GM21717 (cell line): ENCODE measurements around the gene DSCAML1.
"Not testable (repeated sequence)": the region's sequence is repeated elsewhere in the genome, so short reads cannot be mapped to it uniquely, and the experiment has no call there.

Experiments used
- ATAC-seq: cut with Tn5 transposase; IDR thresholded peaks from one replicate; pipeline ENCODE4 v1.9.1; 2021; ENCODE audit warnings: mild to moderate bottlenecking, moderate library complexity; ENCODE audit not compliant: unreplicated experiment

DSCAML1 gene

GRCh38 chr11:117398618-117399017 is 398.4 kb downstream of the DSCAML1 start:
- ATAC-seq = not testable (repeated sequence)

DNA sequence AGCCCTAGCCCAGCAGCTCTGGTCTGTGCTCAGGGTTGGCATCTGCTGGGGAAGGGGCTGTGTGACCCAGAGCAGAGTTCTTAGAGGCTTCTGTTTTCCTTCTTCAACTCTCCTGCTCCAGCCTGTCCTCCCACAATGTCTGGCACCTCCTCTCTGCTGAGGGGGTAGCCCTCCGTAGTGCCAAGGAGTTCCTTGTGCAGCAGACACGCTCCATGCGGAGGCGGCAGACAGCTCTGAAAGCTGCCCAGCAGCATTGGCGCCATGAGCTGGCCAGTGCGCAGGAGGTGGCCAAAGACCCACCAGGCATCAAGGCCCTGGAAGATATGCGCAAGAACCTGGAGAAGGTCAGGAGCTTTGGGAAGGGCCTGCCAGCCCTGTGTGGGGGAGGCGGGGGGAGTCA is 400.0 kb downstream of the DSCAML1 start:
- ATAC-seq = no peak

GRCh38 chr11:117395476-117395875 is 401.5 kb downstream of the DSCAML1 start:
- ATAC-seq = no peak

- no peak for ATAC-seq
Observed at GRCh38 chr11:117394221-117394925, 402.6 kb downstream of the DSCAML1 start.

- no peak for ATAC-seq
Observed at GRCh38 chr11:117392979-117393378, 404.0 kb downstream of the DSCAML1 start.

DNA sequence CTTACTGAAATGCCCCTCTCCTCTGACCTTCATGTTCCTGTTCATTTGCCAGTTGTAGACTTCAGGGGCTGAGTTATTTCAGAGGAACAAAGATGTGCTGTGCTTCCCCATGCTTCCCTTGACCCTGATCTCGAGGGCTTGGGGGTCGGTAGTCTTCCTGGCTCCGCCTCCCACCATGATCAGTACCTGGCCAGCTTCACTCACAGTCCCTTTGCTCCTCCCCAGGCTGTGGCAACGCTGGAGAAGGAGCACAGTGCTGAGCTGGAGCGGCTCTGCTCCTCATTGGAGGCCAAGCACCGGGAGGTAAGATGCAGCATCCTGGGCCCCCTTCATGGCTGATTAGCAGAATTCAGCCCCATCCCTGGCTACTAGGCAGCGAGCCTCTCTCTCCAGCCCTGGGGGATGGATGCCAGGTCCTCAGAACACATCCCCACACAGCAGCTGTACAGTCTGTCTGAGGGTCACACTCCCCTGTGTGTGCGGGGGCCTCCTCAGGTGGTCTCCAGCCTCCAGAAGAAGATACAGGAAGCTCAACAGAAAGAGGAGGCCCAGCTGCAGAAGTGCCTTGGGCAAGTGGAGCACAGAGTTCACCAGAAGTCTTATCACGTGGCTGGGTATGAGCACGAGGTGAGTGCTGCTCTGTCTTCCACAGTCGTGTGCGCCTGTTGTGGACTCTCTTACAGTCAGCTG is 404.9 kb downstream of the DSCAML1 start:
- ATAC-seq = no peak

GRCh38 chr11:117391181-117391580 is 405.8 kb downstream of the DSCAML1 start:
- no peak for ATAC-seq

DNA sequence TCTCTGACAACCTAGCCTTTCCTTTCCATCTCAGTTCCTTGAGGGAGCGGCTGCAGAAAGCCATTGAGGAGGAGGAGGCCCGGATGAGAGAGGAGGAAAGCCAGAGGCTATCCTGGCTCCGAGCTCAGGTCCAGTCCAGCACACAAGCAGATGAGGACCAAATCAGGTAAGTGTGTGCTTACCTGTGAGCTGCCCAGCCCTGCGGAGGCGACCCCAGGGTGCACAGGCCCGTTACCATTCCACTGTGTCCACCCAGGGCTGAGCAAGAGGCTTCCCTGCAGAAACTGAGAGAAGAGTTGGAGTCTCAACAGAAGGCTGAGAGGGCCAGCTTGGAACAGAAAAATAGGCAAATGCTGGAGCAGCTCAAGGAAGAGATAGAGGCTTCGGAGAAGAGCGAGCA is 406.3 kb downstream of the DSCAML1 start:
- no peak for ATAC-seq

DNA sequence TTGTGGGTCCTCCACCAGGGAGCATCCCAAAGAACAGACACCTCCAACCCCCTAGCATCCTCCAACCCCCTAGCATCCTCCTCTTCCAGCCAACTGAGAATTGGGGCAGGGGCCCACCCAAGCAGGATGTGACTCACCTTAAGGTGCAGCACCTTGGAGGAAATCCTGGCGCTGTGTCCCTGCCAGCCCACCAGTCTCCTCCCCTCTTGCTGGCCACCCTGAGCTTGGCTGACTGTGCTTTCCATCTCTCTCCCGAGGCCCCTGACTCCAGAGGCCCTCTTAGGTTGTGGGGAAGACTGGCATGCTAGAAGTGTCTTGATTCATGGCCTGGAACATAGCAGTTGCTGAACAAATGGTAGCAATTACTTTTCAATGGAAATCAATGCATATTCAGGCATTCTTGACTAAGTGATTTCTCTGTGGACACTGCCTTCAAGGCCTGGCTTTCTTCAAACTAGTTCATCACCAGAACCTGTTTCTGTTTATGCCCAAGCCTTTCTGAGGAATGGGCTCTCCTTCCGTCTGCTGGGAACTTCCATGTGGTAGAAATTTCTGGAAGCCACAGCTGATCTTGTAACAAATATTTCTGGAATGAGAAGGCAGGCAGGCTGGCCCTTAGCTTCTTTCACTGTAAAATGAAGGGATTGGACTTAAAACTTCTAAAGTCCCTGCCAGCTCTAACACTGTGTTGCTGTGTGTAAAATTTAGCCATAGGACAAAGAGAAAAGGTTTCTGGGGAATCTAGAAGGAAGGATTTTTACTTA is 408.8 kb downstream of the DSCAML1 start:
- ATAC-seq = no peak

DNA sequence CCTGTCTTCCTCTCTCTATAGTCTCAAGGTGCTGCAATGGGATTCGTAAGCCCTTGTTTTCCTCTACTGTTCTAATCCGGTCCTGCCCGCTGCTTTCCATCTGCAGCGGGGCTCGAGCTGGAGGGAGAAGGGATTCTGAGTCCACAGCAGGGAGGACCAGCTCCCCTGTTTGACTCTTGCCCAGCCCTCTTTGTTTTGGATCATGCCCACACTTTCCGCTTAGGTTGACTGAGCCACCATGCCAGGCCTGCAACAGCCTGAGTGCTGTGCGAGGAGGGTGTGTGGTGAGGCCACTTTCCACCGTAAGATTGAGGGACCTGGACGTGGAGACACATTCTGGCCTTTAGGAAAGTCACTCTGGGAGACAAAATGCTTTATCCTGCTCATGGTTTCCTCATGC is 411.1 kb downstream of the DSCAML1 start:
- no peak for ATAC-seq

DNA sequence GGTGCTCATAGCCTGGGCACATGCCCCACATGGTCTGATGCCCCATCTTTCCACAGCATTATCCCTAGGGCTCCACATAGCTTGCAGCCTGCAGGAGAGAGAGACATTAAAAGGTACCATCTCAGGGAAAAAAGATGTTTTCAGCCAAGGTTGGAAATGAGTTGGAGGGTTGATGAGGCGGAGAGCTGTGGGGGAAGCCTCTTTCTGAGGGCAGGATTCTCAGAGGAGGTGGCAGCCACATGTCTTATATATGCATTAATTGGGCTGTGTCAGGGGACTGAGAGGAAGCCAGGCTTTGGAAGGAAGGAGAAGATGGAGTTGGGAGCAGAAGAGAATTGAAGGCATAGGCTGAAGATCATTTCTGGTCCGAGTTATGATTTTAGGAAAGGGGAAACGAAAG is 411.5 kb downstream of the DSCAML1 start:
- ATAC-seq = no peak

GRCh38 chr11:117384045-117384444 is 413.0 kb downstream of the DSCAML1 start:
- no peak for ATAC-seq

DNA sequence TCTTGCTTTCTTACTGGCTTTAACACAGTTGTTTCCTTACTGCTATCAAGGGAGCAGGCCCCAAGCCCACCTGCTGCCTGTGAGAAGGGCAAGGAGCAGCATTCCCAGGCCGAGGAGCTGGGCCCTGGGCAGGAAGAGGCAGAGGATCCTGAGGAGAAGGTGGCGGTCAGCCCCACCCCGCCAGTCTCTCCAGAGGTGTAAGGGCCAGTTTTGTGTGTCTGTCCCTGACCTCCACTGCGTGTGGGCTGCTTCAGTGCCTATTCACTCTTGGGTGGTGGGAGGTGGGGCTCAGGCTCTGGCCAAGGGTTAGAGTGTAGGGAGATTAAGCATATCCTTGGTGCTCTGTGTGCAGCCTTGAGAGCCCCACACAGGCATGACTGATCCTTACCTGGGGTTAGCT is 414.3 kb downstream of the DSCAML1 start:
- ATAC-seq = no peak

DNA sequence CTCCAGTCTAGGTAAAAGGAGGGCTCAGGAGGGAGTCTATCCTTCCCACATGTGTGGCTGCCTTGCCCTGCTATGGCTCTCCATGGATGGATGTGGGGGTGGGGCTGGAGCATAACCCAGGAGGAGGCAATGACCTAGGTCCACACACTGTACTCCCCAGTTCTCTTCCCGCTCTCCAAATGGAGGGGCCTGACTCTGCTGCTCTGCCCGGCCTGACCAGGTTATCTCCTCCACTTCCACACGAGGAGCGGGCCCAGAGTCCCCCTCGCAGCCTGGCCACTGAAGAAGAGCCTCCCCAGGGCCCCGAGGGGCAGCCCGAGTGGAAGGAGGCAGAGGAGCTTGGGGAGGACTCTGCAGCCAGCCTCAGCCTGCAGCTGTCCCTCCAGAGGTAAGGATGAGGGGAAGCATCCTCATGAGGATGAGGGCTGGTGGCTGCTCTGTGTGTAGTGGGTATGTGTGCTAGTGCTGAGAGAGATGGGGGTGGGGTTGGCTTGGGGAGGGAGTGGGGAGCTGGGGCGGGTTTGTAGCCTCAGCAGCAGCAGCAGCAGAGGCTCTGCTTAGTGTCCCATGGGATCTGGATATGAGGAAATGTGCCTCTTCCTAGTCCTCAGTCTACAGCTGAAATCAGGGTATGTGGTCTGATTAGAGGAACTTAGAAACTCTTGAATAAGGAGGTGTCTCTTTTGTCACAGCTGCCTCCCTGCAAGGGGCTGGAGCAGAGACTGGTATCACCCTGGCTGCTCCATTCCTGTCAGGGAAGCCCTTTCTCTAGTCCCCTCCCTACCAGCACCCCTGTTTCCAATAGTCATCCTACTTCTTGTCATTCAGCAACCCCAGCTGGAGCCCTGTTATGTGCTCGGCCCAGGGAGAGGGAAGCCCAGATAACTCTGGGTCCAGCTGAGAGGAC is 415.3 kb downstream of the DSCAML1 start:
- no peak for ATAC-seq

- no peak for ATAC-seq
Observed at GRCh38 chr11:117380676-117381075, 416.3 kb downstream of the DSCAML1 start.

GRCh38 chr11:117378976-117379865 is 417.8 kb downstream of the DSCAML1 start:
- ATAC-seq = no peak
